AG09309 (cell line): ENCODE results near the gene TALDO1.

ENCODE experiments used
- DNase-seq: peaks from one replicate; pipeline ENCODE4 v3.0.0-alpha.2; 2010; ENCODE audit warnings: low read depth
- H3K4me3 ChIP-seq: 2 replicates; pipeline ENCODE4 v1.5.1; 2011; ENCODE audit warnings: mild to moderate bottlenecking, low read depth, low read length, moderate library complexity; ENCODE audit not compliant: control insufficient read depth
- CTCF ChIP-seq: IDR thresholded peaks from 2 replicates; pipeline ENCODE4 v1.5.1; 2011; ENCODE audit warnings: mild to moderate bottlenecking, low read depth, low read length, inconsistent platforms; ENCODE audit not compliant: insufficient read depth, control insufficient read depth; ENCODE audit errors: missing control alignments

Gene TALDO1

GRCh38 chr11:793556-793955 lies 46.3 kb downstream of the TALDO1 start:
- H3K4me3 ChIP-seq, result no peak overlapping the region
- TF ChIP-seq CTCF, result no peak
- DNase-seq, result no peak

GRCh38 chr11:794013-794765 lies 46.9 kb downstream of the TALDO1 start:
- H3K4me3 ChIP-seq, result no peak overlapping the region
- no peak for DNase-seq
- TF ChIP-seq CTCF, result no peak

GRCh38 chr11:794766-795633 lies 47.7 kb downstream of the TALDO1 start:
- H3K4me3 ChIP-seq, result peak overlapping the region; percentile 77
- no peak for DNase-seq
- no peak for TF ChIP-seq CTCF

- DNase-seq, result no peak
- H3K4me3 ChIP-seq, result peak overlapping the region; percentile 77
- TF ChIP-seq CTCF, result no peak
These were observed 48.6 kb downstream of the TALDO1 start for GRCh38 chr11:795634-796564.

- no peak for DNase-seq
- no peak for TF ChIP-seq CTCF
- peak overlapping the region; percentile 77 for H3K4me3 ChIP-seq
These were observed 49.5 kb downstream of the TALDO1 start for GRCh38 chr11:796565-797295.
